Measurements from ENCODE around the gene HOPX.

HOPX gene

GRCh38 chr4:56688094-56688647, 7.1 kb upstream of the HOPX start:
- no peak for DNase-seq

GRCh38 chr4:56686537-56687231, 5.6 kb upstream of the HOPX start:
- no peak for DNase-seq

- peak; percentile 44 to 73 for DNase-seq
Observed at GRCh38 chr4:56684320-56685050, 3.4 kb upstream of the HOPX start.

- no peak for DNase-seq
Observed at GRCh38 chr4:56683455-56683854, 2.4 kb upstream of the HOPX start.

GRCh38 chr4:56681853-56682525, 893 bp upstream of the HOPX start:
- DNase-seq = no peak

- DNase-seq = no peak
Observed at GRCh38 chr4:56680266-56680665, 830 bp downstream of the HOPX start.

GRCh38 chr4:56677711-56678110, 3.4 kb downstream of the HOPX start:
- no peak for DNase-seq

- no peak for DNase-seq
Observed at GRCh38 chr4:56674984-56675383, 6.1 kb downstream of the HOPX start.

- DNase-seq = peak; percentile 60 to 91
Observed at GRCh38 chr4:56671860-56672259, 9.2 kb downstream of the HOPX start.

GRCh38 chr4:56671373-56671772, 9.7 kb downstream of the HOPX start:
- no peak for DNase-seq

GRCh38 chr4:56668267-56668666, 12.8 kb downstream of the HOPX start:
- peak; percentile 18 to 37 for DNase-seq

- DNase-seq = peak in 1 of 2 donors; percentile 47
Observed at GRCh38 chr4:56667396-56667795, 13.7 kb downstream of the HOPX start.

GRCh38 chr4:56666279-56666678, 14.8 kb downstream of the HOPX start:
- peak; percentile 29 to 51 for DNase-seq

GRCh38 chr4:56665781-56666180, 15.3 kb downstream of the HOPX start:
- DNase-seq = peak in 1 of 2 donors; percentile 16

- no peak for DNase-seq
Observed at GRCh38 chr4:56662782-56663468, 18.2 kb downstream of the HOPX start.

- no peak for DNase-seq
Observed at GRCh38 chr4:56659946-56660345, 21.1 kb downstream of the HOPX start.

- DNase-seq = no peak
Observed at GRCh38 chr4:56658528-56658927, 22.6 kb downstream of the HOPX start.

GRCh38 chr4:56657818-56658217, 23.3 kb downstream of the HOPX start:
- no peak for DNase-seq

GRCh38 chr4:56657128-56657527, 24.0 kb downstream of the HOPX start:
- no peak for DNase-seq

GRCh38 chr4:56656346-56656643, 24.8 kb downstream of the HOPX start:
- DNase-seq = no peak

GRCh38 chr4:56655627-56656345, 25.3 kb downstream of the HOPX start:
- DNase-seq = no peak

GRCh38 chr4:56655209-56655626, 25.9 kb downstream of the HOPX start:
- DNase-seq = no peak
